Measurements from ENCODE around the gene TMEM41A. TPM values are rescaled to one million over a fixed set of nuclear protein-coding genes. Genes with fewer than 3 reads are reported as not detected.
"Not testable (repeated sequence)": the region's sequence is repeated elsewhere in the genome, so short reads cannot be mapped to it uniquely, and the experiment has no call there.

Gene TMEM41A
- total and polyA plus RNA-seq, 8 donors = 4.6 to 10.6 (median 6.5) TPM

GRCh38 chr3:185470323-185470722 lies 28.5 kb downstream of the TMEM41A start:
- ATAC-seq = no peak
- TF ChIP-seq, protein P1, sequence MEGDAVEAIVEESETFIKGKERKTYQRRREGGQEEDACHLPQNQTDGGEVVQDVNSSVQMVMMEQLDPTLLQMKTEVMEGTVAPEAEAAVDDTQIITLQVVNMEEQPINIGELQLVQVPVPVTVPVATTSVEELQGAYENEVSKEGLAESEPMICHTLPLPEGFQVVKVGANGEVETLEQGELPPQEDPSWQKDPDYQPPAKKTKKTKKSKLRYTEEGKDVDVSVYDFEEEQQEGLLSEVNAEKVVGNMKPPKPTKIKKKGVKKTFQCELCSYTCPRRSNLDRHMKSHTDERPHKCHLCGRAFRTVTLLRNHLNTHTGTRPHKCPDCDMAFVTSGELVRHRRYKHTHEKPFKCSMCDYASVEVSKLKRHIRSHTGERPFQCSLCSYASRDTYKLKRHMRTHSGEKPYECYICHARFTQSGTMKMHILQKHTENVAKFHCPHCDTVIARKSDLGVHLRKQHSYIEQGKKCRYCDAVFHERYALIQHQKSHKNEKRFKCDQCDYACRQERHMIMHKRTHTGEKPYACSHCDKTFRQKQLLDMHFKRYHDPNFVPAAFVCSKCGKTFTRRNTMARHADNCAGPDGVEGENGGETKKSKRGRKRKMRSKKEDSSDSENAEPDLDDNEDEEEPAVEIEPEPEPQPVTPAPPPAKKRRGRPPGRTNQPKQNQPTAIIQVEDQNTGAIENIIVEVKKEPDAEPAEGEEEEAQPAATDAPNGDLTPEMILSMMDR (IDR thresholded peaks at IDR 0.05) = no peak
- no peak for FAIRE-seq

DNA sequence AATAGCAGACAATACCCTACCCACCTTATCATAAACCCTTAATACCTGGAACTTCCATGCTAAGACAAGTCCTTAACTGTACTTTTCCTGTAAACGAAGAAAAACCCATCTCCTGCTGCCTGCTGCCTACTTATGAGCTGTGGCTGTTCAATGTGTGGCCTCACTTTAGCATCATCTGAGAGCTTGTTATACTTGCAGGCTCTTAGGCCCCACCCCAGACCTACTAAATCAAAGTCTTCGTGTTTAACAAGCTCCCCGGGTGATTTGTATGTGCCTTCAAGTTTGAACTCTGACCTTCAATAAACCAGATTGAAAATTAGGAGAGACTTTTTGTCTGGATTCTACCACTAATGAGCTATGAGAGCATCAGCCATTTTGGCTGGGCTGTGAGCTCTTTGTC lies 29.3 kb downstream of the TMEM41A start:
- no peak overlapping the region for H3K4me3 ChIP-seq
- intact Hi-C loops (cut with DNase I) = no loop called here
- TF ChIP-seq, protein P1 (IDR thresholded peaks at IDR 0.05) = no peak
- DNase-seq = no peak
- H3K9me3 ChIP-seq = no peaks in the 10 kb centered on the region
- no peak for ATAC-seq
- 63 to 64% methylated on average over 3 of the region's 3 CpGs for WGBS, 2 donors
- no peaks in the 10 kb centered on the region for H3K4me1 ChIP-seq
- peaks cover 4 to 69% (median 26%) of the 10 kb centered on the region in 3 donors for H3K36me3 ChIP-seq
- H3K27ac ChIP-seq = no peak overlapping the region
- FAIRE-seq = no peak
- no peaks in the 10 kb centered on the region for H3K27me3 ChIP-seq

More at GRCh38 chr3:185470323-185470722, 28.5 kb downstream of the TMEM41A start:
- no peak overlapping the region for H3K27ac ChIP-seq
- no peaks in the 10 kb centered on the region for H3K27me3 ChIP-seq
- peaks cover 4 to 70% (median 26%) of the 10 kb centered on the region in 3 donors for H3K36me3 ChIP-seq
- no peak overlapping the region for H3K4me3 ChIP-seq
- DNase-seq = no peak
- WGBS, 2 donors = 95 to 100% methylated on average over 3 of the region's 3 CpGs
- no peaks in the 10 kb centered on the region for H3K9me3 ChIP-seq
- intact Hi-C loops (cut with DNase I) = no loop called here
- no peaks in the 10 kb centered on the region for H3K4me1 ChIP-seq

DNA sequence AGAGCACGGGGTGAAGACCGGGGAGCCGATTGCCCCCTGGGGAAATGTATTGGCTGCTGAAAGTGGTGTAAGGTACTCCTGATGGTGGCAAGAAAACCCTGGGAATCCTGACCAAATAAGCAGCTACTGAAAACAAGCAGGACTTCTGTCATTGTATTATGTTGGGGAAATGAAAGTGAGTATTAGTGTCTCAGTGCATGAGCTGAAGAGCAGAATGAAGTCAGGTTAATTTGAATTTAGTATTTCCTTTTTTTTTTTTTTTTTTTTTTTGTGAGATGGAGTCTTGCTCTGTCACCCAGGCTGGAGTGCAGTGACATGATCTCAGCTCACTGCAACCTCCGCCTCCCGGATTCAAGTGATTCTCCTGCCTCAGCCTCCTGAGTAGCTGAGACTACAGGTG lies 32.7 kb downstream of the TMEM41A start:
- DNase-seq; H3K4me3 ChIP-seq; intact Hi-C loops (cut with DNase I); H3K4me1 ChIP-seq; ATAC-seq; H3K27ac ChIP-seq; FAIRE-seq; H3K9me3 ChIP-seq; H3K27me3 ChIP-seq: not testable (repeated sequence)
- H3K36me3 ChIP-seq = peaks cover 4 to 60% (median 26%) of the 10 kb centered on the region in 3 donors
- 89 to 91% methylated on average over 5 of the region's 5 CpGs for WGBS, 2 donors

DNA sequence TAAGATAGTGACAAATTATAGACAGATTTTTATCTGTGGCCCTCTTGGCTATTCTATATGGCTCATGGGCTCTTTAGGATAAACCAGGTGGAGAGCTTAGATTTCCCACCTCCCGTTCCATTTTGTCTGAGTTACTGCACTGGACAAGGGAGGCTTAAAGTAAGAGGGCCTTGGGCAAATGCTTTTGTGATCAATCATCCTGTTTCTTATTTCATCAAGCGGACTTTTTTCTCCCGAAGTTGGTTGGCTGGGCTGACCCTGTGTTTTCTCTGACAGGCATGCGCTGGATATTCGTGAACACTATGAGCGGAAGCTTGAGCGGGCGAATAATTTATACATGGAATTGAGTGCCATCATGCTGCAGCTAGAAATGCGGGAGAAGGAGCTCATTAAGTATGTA lies 33.4 kb downstream of the TMEM41A start:
- H3K9me3 ChIP-seq = no peaks in the 10 kb centered on the region
- ATAC-seq (no peak), DNase-seq (no peak), FAIRE-seq (no peak)
- intact Hi-C loops (cut with DNase I) = no loop called here
- H3K36me3 ChIP-seq = peaks cover 4 to 60% (median 26%) of the 10 kb centered on the region in 3 donors
- 94 to 95% methylated on average over 9 of the region's 9 CpGs for WGBS, 2 donors
- no peak overlapping the region for H3K27ac ChIP-seq
- no peaks in the 10 kb centered on the region for H3K27me3 ChIP-seq
- H3K4me1 ChIP-seq = no peaks in the 10 kb centered on the region
- H3K4me3 ChIP-seq = no peak overlapping the region
- TF ChIP-seq, protein P1 (IDR thresholded peaks at IDR 0.05) = no peak

- WGBS, 2 donors = 86 to 90% methylated on average over 6 of the region's 6 CpGs
- H3K36me3 ChIP-seq = peaks cover 0 to 22% (median 5%) of the 10 kb centered on the region in 3 donors
- DNase-seq (no peak), ATAC-seq (no peak), FAIRE-seq (no peak)
- no peaks in the 10 kb centered on the region for H3K27me3 ChIP-seq
- TF ChIP-seq, protein P1 (IDR thresholded peaks at IDR 0.05) = no peak
- no peak overlapping the region for H3K4me3 ChIP-seq
- H3K9me3 ChIP-seq = no peaks in the 10 kb centered on the region
- H3K27ac ChIP-seq = no peak overlapping the region
- intact Hi-C loops (cut with DNase I) = no loop called here
- no peaks in the 10 kb centered on the region for H3K4me1 ChIP-seq
Observed at GRCh38 chr3:185460719-185461350, 38.0 kb downstream of the TMEM41A start.

Data from pancreas (tissue), 10 donors.